ENCODE data around the gene DACT2. TPM values are rescaled to one million over a fixed set of nuclear protein-coding genes. Genes with fewer than 3 reads are reported as not detected.

DACT2 gene
- total RNA-seq, 2 donors from 2014 or later, result 4.9 to 5.4 TPM

DNA sequence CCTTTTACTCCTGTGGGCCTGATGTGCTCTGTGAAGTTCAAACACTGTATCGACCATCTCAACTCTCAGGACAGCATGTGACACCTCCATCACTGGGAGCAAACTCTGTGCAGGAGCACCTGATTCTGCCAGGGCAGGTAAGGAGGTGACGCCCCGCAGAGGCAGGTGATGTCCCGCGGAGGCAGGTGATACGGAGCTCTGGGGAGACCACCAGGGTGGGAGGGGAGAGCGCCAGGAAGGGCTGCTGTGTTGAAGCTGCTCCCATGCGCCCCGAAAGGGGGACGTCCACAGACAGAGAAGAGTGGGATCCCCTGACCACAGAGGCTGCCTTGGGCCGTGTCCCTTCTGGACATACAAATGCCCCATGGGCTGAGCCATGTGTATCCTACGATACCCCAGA, 58.3 kb downstream of the DACT2 start:
- ATAC-seq, result no peak

GRCh38 chr6:168260420-168260987, 59.1 kb downstream of the DACT2 start:
- DNase-seq (no peak), ATAC-seq (no peak)
- no peak overlapping the region for H3K27ac ChIP-seq
- WGBS, 2 donors, result 85 to 87% methylated on average over 13 to 24 of the region's 24 CpGs
- no peak overlapping the region for H3K4me3 ChIP-seq
- TF ChIP-seq POLR2A (IDR thresholded peaks at IDR 0.05), result no peak
- TF ChIP-seq CTCF (IDR thresholded peaks at IDR 0.05), result no peak
- H3K36me3 ChIP-seq (replicated peaks in 1 of 2; ENCODE audit: insufficient read depth in 1 of 2, low read depth in 2 of 2), result no peaks in the 10 kb centered on the region
- intact Hi-C loops (cut with DNase I), result no loop called here
- no peaks in the 10 kb centered on the region for H3K9me3 ChIP-seq
- peaks cover 25% of the 10 kb centered on the region for H3K4me1 ChIP-seq
- no peaks in the 10 kb centered on the region for H3K27me3 ChIP-seq

More for the DNA sequence above, 58.3 kb downstream of the DACT2 start:
- Histone ChIP-seq H3K27me3 (no peaks in the 10 kb centered on the region), H3K4me1 (peaks cover 25% of the 10 kb centered on the region), H3K27ac (peak overlapping the region; percentile 8 to 88 (median 84)), H3K36me3 (replicated peaks in 1 of 2; ENCODE audit: insufficient read depth in 1 of 2, low read depth in 2 of 2) (no peaks in the 10 kb centered on the region), H3K9me3 (no peaks in the 10 kb centered on the region), H3K4me3 (no peak overlapping the region)
- no peak for DNase-seq
- TF ChIP-seq CTCF (IDR thresholded peaks at IDR 0.05) (no peak), POLR2A (IDR thresholded peaks at IDR 0.05) (no peak)
- 84 to 85% methylated on average over 12 of the region's 12 CpGs for WGBS, 2 donors
- intact Hi-C loops (cut with DNase I), result no loop called here

DNA sequence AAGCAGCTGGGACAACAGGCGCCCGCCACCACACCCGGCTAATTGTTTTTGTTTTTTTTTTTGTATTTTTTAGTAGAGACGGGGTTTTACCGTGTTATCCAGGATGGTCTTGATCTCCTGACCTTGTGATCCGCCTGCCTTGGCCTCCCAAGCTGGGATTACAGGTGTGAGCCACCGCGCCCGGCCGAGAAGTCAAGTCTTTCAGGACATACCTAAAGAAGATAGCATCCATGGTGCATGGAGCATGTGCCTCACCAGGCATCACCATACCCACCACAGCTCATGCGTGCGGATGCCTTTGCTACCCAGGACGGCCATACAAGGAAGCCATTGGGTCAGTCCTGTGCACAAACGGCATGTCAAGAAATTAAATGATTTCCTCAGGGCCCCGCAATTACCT, 60.8 kb downstream of the DACT2 start:
- Histone ChIP-seq H3K36me3 (replicated peaks in 1 of 2; ENCODE audit: insufficient read depth in 1 of 2, low read depth in 2 of 2) (no peaks in the 10 kb centered on the region), H3K9me3 (no peaks in the 10 kb centered on the region), H3K4me3 (no peak overlapping the region), H3K27ac (no peak overlapping the region), H3K27me3 (no peaks in the 10 kb centered on the region), H3K4me1 (peaks cover 25% of the 10 kb centered on the region)
- ATAC-seq (no peak), DNase-seq (no peak)
- TF ChIP-seq POLR2A (IDR thresholded peaks at IDR 0.05), result no peak
- no peak for TF ChIP-seq CTCF (IDR thresholded peaks at IDR 0.05)
- 88 to 97% methylated on average over 15 of the region's 15 CpGs for WGBS, 2 donors
- intact Hi-C loops (cut with DNase I), result no loop called here

GRCh38 chr6:168256940-168257339, 62.6 kb downstream of the DACT2 start:
- peaks cover 15% of the 10 kb centered on the region for H3K4me1 ChIP-seq
- intact Hi-C loops (cut with DNase I), result no loop called here
- no peaks in the 10 kb centered on the region for H3K36me3 ChIP-seq (replicated peaks in 1 of 2; ENCODE audit: insufficient read depth in 1 of 2, low read depth in 2 of 2)
- DNase-seq (no peak), ATAC-seq (no peak)
- H3K27ac ChIP-seq, result no peak overlapping the region
- H3K4me3 ChIP-seq, result no peak overlapping the region
- no peaks in the 10 kb centered on the region for H3K27me3 ChIP-seq
- TF ChIP-seq CTCF (IDR thresholded peaks at IDR 0.05) (no peak), POLR2A (IDR thresholded peaks at IDR 0.05) (no peak)
- H3K9me3 ChIP-seq, result no peaks in the 10 kb centered on the region

Other genes starting within 250 kb of the DACT2 start
- gene FRMD1, start 240.6 kb downstream of the DACT2 start, total RNA-seq, result not detected
- 10 to 100 TPM; 22.7 to 31.4 TPM for gene SMOC2, start 121.4 kb upstream of the DACT2 start, total RNA-seq

Data from body of pancreas (tissue), 4 donors.